ENCODE data around the gene ABCA4. TPM values are rescaled to one million over a fixed set of nuclear protein-coding genes. Genes with fewer than 3 reads are reported as not detected.

Gene ABCA4
- total RNA-seq, 1 experiment from 2014 or later: 0.29 TPM

GRCh38 chr1:94044290-94044790, 76.6 kb downstream of the ABCA4 start:
- Histone ChIP-seq H3K36me3 (ENCODE audit: low read depth, low read length) (no peaks in the 10 kb centered on the region), H3K27me3 (ENCODE audit: low read length) (no peaks in the 10 kb centered on the region), H3K9me3 (ENCODE audit: low read length) (no peaks in the 10 kb centered on the region), H3K9ac (ENCODE audit: low read length) (no peak overlapping the region), H3K27ac (ENCODE audit: low read length) (peak overlapping the region; percentile 25; the same call in 1 of the 2 replicates), H3K4me2 (ENCODE audit: low read length) (peak overlapping the region; percentile 60), H4K20me1 (ENCODE audit: low read length) (no peaks in the 10 kb centered on the region), H2AFZ (ENCODE audit: low read length) (peak overlapping the region; percentile 89), H3F3A (ENCODE audit: low read length, unreplicated experiment) (no peaks in the 10 kb centered on the region), H3K4me3 (ENCODE audit: low read length) (no peak overlapping the region), H3K79me2 (ENCODE audit: low read length) (no peaks in the 10 kb centered on the region), H3K4me1 (ENCODE audit: insufficient read depth, low read length) (peaks cover 19% of the 10 kb centered on the region), H3K9me2 (replicated peaks; ENCODE audit: low read length) (no peaks in the 10 kb centered on the region)
- TF ChIP-seq EZH2phosphoT487 (IDR thresholded peaks at IDR 0.05; ENCODE audit: borderline replicate concordance, low read length): no peak
- BruUV-seq (replicated peaks): no TSS peak
- ATAC-seq (no peak), DNase-seq (no peak)
- ChIA-PET CTCF (interaction anchor here (0.6 to 0.9 kb wide), 3 partner anchors 15 to 20 kb away, joined by 4 to 11 read pairs (median 9); no protein-coding TSS in a partner anchor), POLR2A (ENCODE audit: unreplicated experiment) (interaction anchor here (0.6 kb wide), 1 partner anchor 162 kb away, joined by 3 read pairs; no protein-coding TSS in a partner anchor)
- intact Hi-C loops (cut with micrococcal nuclease): loop anchor here (2.0 kb wide), 1 partner anchor 118 kb away; no protein-coding TSS in a partner anchor

- peak overlapping the region; percentile 25; the same call in 1 of the 2 replicates for H3K27ac ChIP-seq (ENCODE audit: low read length)
Measured at GRCh38 chr1:94043738-94044289, 77.1 kb downstream of the ABCA4 start.

GRCh38 chr1:94042388-94042787, 78.6 kb downstream of the ABCA4 start:
- H3K9ac ChIP-seq (ENCODE audit: low read length): no peak overlapping the region
- H3K9me2 ChIP-seq (replicated peaks; ENCODE audit: low read length): no peaks in the 10 kb centered on the region
- BruUV-seq (replicated peaks): no TSS peak
- H3K27me3 ChIP-seq (ENCODE audit: low read length): no peaks in the 10 kb centered on the region
- H4K20me1 ChIP-seq (ENCODE audit: low read length): no peaks in the 10 kb centered on the region
- no peaks in the 10 kb centered on the region for H3K9me3 ChIP-seq (ENCODE audit: low read length)
- H3K4me3 ChIP-seq (ENCODE audit: low read length): no peak overlapping the region
- no peak overlapping the region for H2AFZ ChIP-seq (ENCODE audit: low read length)
- H3K4me1 ChIP-seq (ENCODE audit: insufficient read depth, low read length): peaks cover 33% of the 10 kb centered on the region
- H3K36me3 ChIP-seq (ENCODE audit: low read depth, low read length): no peaks in the 10 kb centered on the region
- ChIA-PET POLR2A (ENCODE audit: unreplicated experiment) (no interaction called here), CTCF (interaction anchor here (0.5 to 0.6 kb wide), 2 partner anchors 421 to 422 kb away, joined by 3 to 8 read pairs; no protein-coding TSS in a partner anchor)
- H3F3A ChIP-seq (ENCODE audit: low read length, unreplicated experiment): no peaks in the 10 kb centered on the region
- no peak overlapping the region for H3K27ac ChIP-seq (ENCODE audit: low read length)
- intact Hi-C loops (cut with micrococcal nuclease): no loop called here
- TF ChIP-seq EZH2phosphoT487 (IDR thresholded peaks at IDR 0.05; ENCODE audit: borderline replicate concordance, low read length): no peak
- TF ChIP-seq EZH2 (IDR thresholded peaks at IDR 0.05; ENCODE audit: low read length, unreplicated experiment): no peak
- no peak for TF ChIP-seq CTCF (conservative IDR thresholded peaks at IDR 0.05; ENCODE audit: low read depth, low read length)
- no peak overlapping the region for H3K4me2 ChIP-seq (ENCODE audit: low read length)
- ATAC-seq: no peak
- no peaks in the 10 kb centered on the region for H3K79me2 ChIP-seq (ENCODE audit: low read length)
- no peak for DNase-seq

More at GRCh38 chr1:94043738-94044289, 77.1 kb downstream of the ABCA4 start:
- TF ChIP-seq CTCF (conservative IDR thresholded peaks at IDR 0.05; ENCODE audit: low read depth, low read length) (no peak), EZH2phosphoT487 (IDR thresholded peaks at IDR 0.05; ENCODE audit: borderline replicate concordance, low read length) (no peak), EZH2 (IDR thresholded peaks at IDR 0.05; ENCODE audit: low read length, unreplicated experiment) (no peak)
- H3K9me3 ChIP-seq (ENCODE audit: low read length): no peaks in the 10 kb centered on the region
- H3K4me1 ChIP-seq (ENCODE audit: insufficient read depth, low read length): peaks cover 19% of the 10 kb centered on the region
- intact Hi-C loops (cut with micrococcal nuclease): loop anchor here (2.0 kb wide), 1 partner anchor 119 kb away; no protein-coding TSS in a partner anchor
- H3K9me2 ChIP-seq (replicated peaks; ENCODE audit: low read length): no peaks in the 10 kb centered on the region
- H2AFZ ChIP-seq (ENCODE audit: low read length): peak overlapping the region; percentile 89
- H3F3A ChIP-seq (ENCODE audit: low read length, unreplicated experiment): no peaks in the 10 kb centered on the region
- H3K9ac ChIP-seq (ENCODE audit: low read length): no peak overlapping the region
- no peaks in the 10 kb centered on the region for H3K79me2 ChIP-seq (ENCODE audit: low read length)
- DNase-seq (no peak), ATAC-seq (no peak)
- H3K36me3 ChIP-seq (ENCODE audit: low read depth, low read length): no peaks in the 10 kb centered on the region
- BruUV-seq (replicated peaks): no TSS peak
- ChIA-PET CTCF (interaction anchor here (1.2 kb wide), 1 partner anchor 292 kb away, joined by 4 read pairs; no protein-coding TSS in a partner anchor), POLR2A (ENCODE audit: unreplicated experiment) (interaction anchor here (0.6 kb wide), 1 partner anchor 162 kb away, joined by 3 read pairs; no protein-coding TSS in a partner anchor)
- no peaks in the 10 kb centered on the region for H3K27me3 ChIP-seq (ENCODE audit: low read length)
- H3K4me3 ChIP-seq (ENCODE audit: low read length): no peak overlapping the region
- H3K4me2 ChIP-seq (ENCODE audit: low read length): peak overlapping the region; percentile 60
- no peaks in the 10 kb centered on the region for H4K20me1 ChIP-seq (ENCODE audit: low read length)
